ENCODE results near the gene MAPK8. TPM values are rescaled to one million over a fixed set of nuclear protein-coding genes. Genes with fewer than 3 reads are reported as not detected.

The MAPK8 gene
- polyA plus RNA-seq, 1 experiment, result 31.2 TPM

DNA sequence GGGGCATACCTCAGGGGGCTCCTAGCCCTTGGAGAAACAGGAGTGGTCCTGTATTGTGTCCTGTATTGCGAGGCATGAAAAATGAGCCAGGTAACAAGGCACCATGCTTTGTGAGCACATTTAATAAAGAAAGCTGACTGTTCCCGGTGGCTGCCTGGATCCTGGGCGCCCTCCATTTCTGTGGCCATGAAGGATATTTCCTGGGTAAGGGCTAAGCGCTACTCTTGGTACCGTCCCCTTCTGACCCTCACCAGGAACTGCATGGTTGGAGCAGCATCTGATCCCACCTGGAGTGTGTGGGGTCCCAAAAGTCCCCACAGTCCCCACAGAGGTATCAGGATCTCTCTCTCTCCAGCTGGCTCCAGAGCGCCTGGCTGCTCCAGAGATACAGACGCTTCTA lies 139.5 kb downstream of the MAPK8 start:
- TF ChIP-seq CTCF (IDR thresholded peaks at IDR 0.05; ENCODE audit: insufficient read depth, low read depth, low read length), result no peak
- Histone ChIP-seq H3K27me3 (ENCODE audit: control insufficient read depth, insufficient read depth, low read length) (no peaks in the 10 kb centered on the region), H3K36me3 (ENCODE audit: control insufficient read depth, insufficient read depth, low read length) (peaks cover 14% of the 10 kb centered on the region), H3K4me3 (ENCODE audit: low read depth, low read length) (no peak overlapping the region)
- ChIA-PET POLR2A (no interaction called here), CTCF (interaction anchor here (1.0 to 4.1 kb wide), 3 partner anchors 79 to 210 kb away, joined by 3 to 21 read pairs (median 5); no protein-coding TSS in a partner anchor)
- no peak for DNase-seq (ENCODE audit: low read depth)

GRCh38 chr10:48446785-48447184 lies 140.3 kb downstream of the MAPK8 start:
- TF ChIP-seq CTCF (IDR thresholded peaks at IDR 0.05; ENCODE audit: insufficient read depth, low read depth, low read length), result no peak
- POLR2A ChIA-PET, result no interaction called here
- Histone ChIP-seq H3K4me3 (ENCODE audit: low read depth, low read length) (no peak overlapping the region), H3K36me3 (ENCODE audit: control insufficient read depth, insufficient read depth, low read length) (peaks cover 16% of the 10 kb centered on the region), H3K27me3 (ENCODE audit: control insufficient read depth, insufficient read depth, low read length) (no peaks in the 10 kb centered on the region)
- DNase-seq (ENCODE audit: low read depth), result no peak
- CTCF ChIA-PET, result interaction anchor here (1.8 to 4.1 kb wide), 2 partner anchors 78 to 209 kb away, joined by 5 to 21 read pairs; no protein-coding TSS in a partner anchor

DNA sequence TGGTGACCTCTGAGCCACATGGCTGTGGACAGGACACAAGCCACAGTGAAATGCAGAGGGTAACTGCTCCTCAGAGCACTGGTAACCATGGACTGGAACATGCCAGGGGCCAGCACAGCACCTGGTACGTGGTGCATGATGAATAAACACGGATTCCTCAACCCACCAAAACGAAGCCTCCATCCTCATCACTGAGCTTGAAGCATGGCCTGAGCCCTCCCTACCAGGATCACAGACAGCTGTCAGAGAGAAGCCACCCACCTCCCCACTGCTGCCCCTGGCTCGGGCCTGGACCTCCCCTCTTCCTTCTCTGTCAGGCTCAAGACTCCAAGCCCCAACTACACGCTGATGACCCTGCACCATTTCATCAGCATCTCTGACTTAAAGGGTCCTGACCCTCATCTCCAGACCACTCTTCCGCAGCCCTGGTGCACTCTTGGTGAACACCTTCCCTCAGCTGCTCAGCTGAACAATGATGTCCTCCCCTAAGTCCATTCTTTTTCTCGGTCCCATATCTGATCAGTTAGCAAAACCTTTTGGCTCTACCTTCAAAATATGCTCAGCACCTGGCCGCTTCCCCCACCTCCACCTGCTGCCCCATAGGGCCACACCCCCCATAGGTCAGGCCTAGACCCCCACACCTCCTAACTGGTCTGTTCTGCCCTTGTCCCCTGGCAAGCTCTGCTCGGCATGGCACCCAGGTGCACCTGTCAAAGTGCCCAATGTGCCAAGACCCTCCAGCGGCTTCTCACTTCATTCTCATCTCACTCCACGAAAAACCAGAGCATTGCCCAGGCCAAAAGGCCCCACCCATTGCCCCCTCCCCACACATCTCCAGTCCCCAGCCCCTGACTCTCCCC lies 141.1 kb downstream of the MAPK8 start:
- ChIA-PET POLR2A (no interaction called here), CTCF (interaction anchor here (4.1 kb wide), 1 partner anchor 208 kb away, joined by 21 read pairs; no protein-coding TSS in a partner anchor)
- no peaks in the 10 kb centered on the region for H3K27me3 ChIP-seq (ENCODE audit: control insufficient read depth, insufficient read depth, low read length)
- peaks cover 19% of the 10 kb centered on the region for H3K36me3 ChIP-seq (ENCODE audit: control insufficient read depth, insufficient read depth, low read length)
- no peak for DNase-seq (ENCODE audit: low read depth)
- TF ChIP-seq CTCF (IDR thresholded peaks at IDR 0.05; ENCODE audit: insufficient read depth, low read depth, low read length), result no peak
- no peak overlapping the region for H3K4me3 ChIP-seq (ENCODE audit: low read depth, low read length)

- no peaks in the 10 kb centered on the region for H3K27me3 ChIP-seq (ENCODE audit: control insufficient read depth, insufficient read depth, low read length)
- no peak for DNase-seq (ENCODE audit: low read depth)
- ChIA-PET CTCF (interaction anchor here (0.6 to 2.3 kb wide), 3 partner anchors 14 to 259 kb away, joined by 3 to 7 read pairs (median 6); no protein-coding TSS in a partner anchor), POLR2A (no interaction called here)
- no peak for TF ChIP-seq CTCF (IDR thresholded peaks at IDR 0.05; ENCODE audit: insufficient read depth, low read depth, low read length)
- no peak overlapping the region for H3K4me3 ChIP-seq (ENCODE audit: low read depth, low read length)
- peaks cover 25% of the 10 kb centered on the region for H3K36me3 ChIP-seq (ENCODE audit: control insufficient read depth, insufficient read depth, low read length)
Observed at GRCh38 chr10:48448796-48449195, 142.3 kb downstream of the MAPK8 start.

DNA sequence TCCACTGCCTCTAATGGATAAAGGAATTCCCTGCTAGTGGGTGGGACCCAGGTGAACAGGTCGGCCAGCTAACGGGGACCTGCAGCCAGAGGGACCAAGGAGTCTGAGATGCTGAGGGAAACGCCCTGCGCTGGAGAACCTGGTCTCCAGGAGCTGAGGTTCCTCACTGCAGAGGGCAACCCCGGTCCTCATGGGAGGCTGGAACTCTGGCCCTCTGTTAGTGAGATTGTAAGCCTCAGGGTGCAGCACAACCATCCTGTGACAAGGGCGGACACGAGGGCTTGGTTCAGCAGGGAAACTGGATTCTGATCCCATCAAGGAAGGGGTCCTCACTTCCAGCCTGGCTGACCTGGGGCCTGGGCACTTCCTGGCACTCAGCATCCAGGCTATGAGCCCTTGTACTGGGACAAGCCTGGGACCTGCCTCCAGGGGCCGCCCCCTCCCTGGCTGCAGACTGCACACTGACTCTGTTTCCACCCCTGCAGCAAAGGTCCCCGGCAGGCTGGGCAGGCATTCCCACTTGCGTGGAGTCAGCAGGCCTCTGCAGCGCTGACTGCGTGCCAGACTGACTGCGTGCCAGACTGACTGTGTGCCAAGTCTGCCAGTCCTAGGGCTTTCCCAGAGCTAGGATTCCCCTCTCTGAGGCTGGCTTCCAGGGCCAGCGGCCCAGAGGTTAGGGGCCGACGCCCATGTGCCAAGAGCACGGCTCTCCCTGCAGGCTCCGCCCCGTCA lies 143.2 kb downstream of the MAPK8 start:
- DNase-seq (ENCODE audit: low read depth), result no peak
- no peak for TF ChIP-seq CTCF (IDR thresholded peaks at IDR 0.05; ENCODE audit: insufficient read depth, low read depth, low read length)
- Histone ChIP-seq H3K4me3 (ENCODE audit: low read depth, low read length) (no peak overlapping the region), H3K36me3 (ENCODE audit: control insufficient read depth, insufficient read depth, low read length) (peaks cover 25% of the 10 kb centered on the region), H3K27me3 (ENCODE audit: control insufficient read depth, insufficient read depth, low read length) (no peaks in the 10 kb centered on the region)
- CTCF ChIA-PET, result interaction anchor here (1.6 to 2.3 kb wide), 2 partner anchors 13 to 207 kb away, joined by 6 to 7 read pairs; no protein-coding TSS in a partner anchor
- POLR2A ChIA-PET, result no interaction called here

All from BJ (cell line).